WTC11 (cell line): Measurements from ENCODE around the gene BCL7B. TPM values are rescaled to one million over a fixed set of nuclear protein-coding genes. Genes with fewer than 3 reads are reported as not detected.

ENCODE experiments used
- ATF1 ChIP-seq: sonication (generic); formaldehyde crosslinking; IDR thresholded peaks from 2 replicates; pipeline ENCODE4 v1.8.1; 2023; ENCODE audit warnings: mild to moderate bottlenecking, moderate library complexity, missing genetic modification reagents
- ATF6 ChIP-seq: sonication (generic); formaldehyde crosslinking; IDR thresholded peaks from 2 replicates; pipeline ENCODE4 v1.8.1; 2023; ENCODE audit warnings: mild to moderate bottlenecking, missing genetic modification reagents
- CTCF ChIP-seq: fragments of 200-600 bp; IDR thresholded peaks from 2 replicates; pipeline ENCODE4 v1.8.0; 2022; ENCODE audit warnings: antibody characterized with exemption
- FOXK1 ChIP-seq: sonication (generic); formaldehyde crosslinking; IDR thresholded peaks from 2 replicates; pipeline ENCODE4 v1.8.0; 2022; ENCODE audit warnings: mild to moderate bottlenecking, moderate library complexity, missing genetic modification reagents
- HMGA2 ChIP-seq: fragments of 250-450 bp; sonication (Bioruptor Pico); IDR thresholded peaks from 2 replicates; pipeline ENCODE4 v1.4.0; 2021; ENCODE audit warnings: mild to moderate bottlenecking, moderate library complexity
- IRF2 ChIP-seq: sonication (generic); formaldehyde crosslinking; IDR thresholded peaks from 2 replicates; pipeline ENCODE4 v1.8.0; 2022; ENCODE audit warnings: low read depth, missing genetic modification reagents, borderline replicate concordance
- NFATC4 ChIP-seq: fragments of 250-450 bp; sonication (Bioruptor Pico); IDR thresholded peaks from 2 replicates; pipeline ENCODE4 v1.9.0; 2021; ENCODE audit warnings: mild to moderate bottlenecking
- OVOL2 ChIP-seq: fragments of 250-450 bp; sonication (Bioruptor Pico); IDR thresholded peaks from 2 replicates; pipeline ENCODE4 v1.9.0; 2021; ENCODE audit warnings: mild to moderate bottlenecking, borderline replicate concordance
- PRRX2 ChIP-seq: fragments of 250-450 bp; sonication (Bioruptor Pico); IDR thresholded peaks from 2 replicates; pipeline ENCODE4 v1.8.0; 2021; ENCODE audit warnings: mild to moderate bottlenecking
- SMAD3 ChIP-seq: sonication (generic); formaldehyde crosslinking; IDR thresholded peaks from 2 replicates; pipeline ENCODE4 v1.8.0; 2022; ENCODE audit warnings: missing genetic modification reagents, mild to moderate bottlenecking, borderline replicate concordance
- TEAD1 ChIP-seq: sonication (generic); formaldehyde crosslinking; IDR thresholded peaks from 2 replicates; pipeline ENCODE4 v1.8.0; 2022; ENCODE audit warnings: mild to moderate bottlenecking, missing genetic modification reagents
- TEAD4 ChIP-seq: sonication (generic); formaldehyde crosslinking; IDR thresholded peaks from 2 replicates; pipeline ENCODE4 v1.8.0; 2022; ENCODE audit warnings: mild to moderate bottlenecking, missing genetic modification reagents
- ZBTB21 ChIP-seq: sonication (generic); formaldehyde crosslinking; IDR thresholded peaks from 2 replicates; pipeline ENCODE4 v1.8.1; 2023; ENCODE audit warnings: mild to moderate bottlenecking, missing genetic modification reagents, borderline replicate concordance
- ZNF138 ChIP-seq: sonication (generic); formaldehyde crosslinking; conservative IDR thresholded peaks from 2 replicates; pipeline ENCODE4 v1.8.1; 2022; ENCODE audit warnings: mild to moderate bottlenecking, moderate library complexity, missing genetic modification reagents
- ZNF263 ChIP-seq: sonication (generic); formaldehyde crosslinking; IDR thresholded peaks from 2 replicates; pipeline ENCODE4 v1.8.1; 2022; ENCODE audit warnings: low read depth, mild to moderate bottlenecking, moderate library complexity, missing genetic modification reagents
- ZNF281 ChIP-seq: sonication (generic); formaldehyde crosslinking; IDR thresholded peaks from 2 replicates; pipeline ENCODE4 v1.8.0; 2023; ENCODE audit warnings: mild to moderate bottlenecking, missing genetic modification reagents
- ZNF423 ChIP-seq: fragments of 250-450 bp; sonication (Bioruptor Pico); IDR thresholded peaks from 2 replicates; pipeline ENCODE4 v2.1.2; 2022; ENCODE audit warnings: mild to moderate bottlenecking, moderate library complexity
- total RNA-seq: library from RNA; stranded (reverse); gene quantifications from 3 replicates; pipeline ENCODE4 v1.2.3, GENCODE V29; 2021
- TF ChIP-seq, protein P1 (sequence below): sonication (generic); formaldehyde crosslinking; IDR thresholded peaks from 2 replicates; pipeline ENCODE4 v1.8.1; 2022; ENCODE audit warnings: missing genetic modification reagents, borderline replicate concordance
- TF ChIP-seq, protein P2 (sequence below): fragments of 250-450 bp; sonication (Bioruptor Pico); conservative IDR thresholded peaks from 2 replicates; pipeline ENCODE4 v1.9.0; 2021; ENCODE audit warnings: mild to moderate bottlenecking
- TF ChIP-seq, protein P3 (sequence below): sonication (generic); formaldehyde crosslinking; IDR thresholded peaks from 2 replicates; pipeline ENCODE4 v1.8.1; 2023; ENCODE audit warnings: mild to moderate bottlenecking, missing genetic modification reagents
- TF ChIP-seq, protein P4 (sequence below): sonication (generic); formaldehyde crosslinking; IDR thresholded peaks from 2 replicates; pipeline ENCODE4 v1.8.0; 2022; ENCODE audit warnings: mild to moderate bottlenecking, missing genetic modification reagents
- TF ChIP-seq, protein P5 (sequence below): sonication (generic); formaldehyde crosslinking; conservative IDR thresholded peaks from 2 replicates; pipeline ENCODE4 v1.8.1; 2022; ENCODE audit warnings: mild to moderate bottlenecking, missing genetic modification reagents
- TF ChIP-seq, protein P6 (sequence below): sonication (generic); formaldehyde crosslinking; IDR thresholded peaks from 2 replicates; pipeline ENCODE4 v1.8.1; 2023; ENCODE audit warnings: mild to moderate bottlenecking, missing genetic modification reagents, moderate library complexity

The BCL7B gene
- total RNA-seq, 1 experiment from 2014 or later, result 28.5 TPM

GRCh38 chr7:73522105-73522872, 35.2 kb downstream of the BCL7B start, which contains the start of gene BAZ1B (continued):
- no peak for TF ChIP-seq CTCF
- TF ChIP-seq ZNF281 (CRISPR knock-in tag), result peak; percentile 67; the same call in 1 of the 2 replicates
- TF ChIP-seq, protein P1, sequence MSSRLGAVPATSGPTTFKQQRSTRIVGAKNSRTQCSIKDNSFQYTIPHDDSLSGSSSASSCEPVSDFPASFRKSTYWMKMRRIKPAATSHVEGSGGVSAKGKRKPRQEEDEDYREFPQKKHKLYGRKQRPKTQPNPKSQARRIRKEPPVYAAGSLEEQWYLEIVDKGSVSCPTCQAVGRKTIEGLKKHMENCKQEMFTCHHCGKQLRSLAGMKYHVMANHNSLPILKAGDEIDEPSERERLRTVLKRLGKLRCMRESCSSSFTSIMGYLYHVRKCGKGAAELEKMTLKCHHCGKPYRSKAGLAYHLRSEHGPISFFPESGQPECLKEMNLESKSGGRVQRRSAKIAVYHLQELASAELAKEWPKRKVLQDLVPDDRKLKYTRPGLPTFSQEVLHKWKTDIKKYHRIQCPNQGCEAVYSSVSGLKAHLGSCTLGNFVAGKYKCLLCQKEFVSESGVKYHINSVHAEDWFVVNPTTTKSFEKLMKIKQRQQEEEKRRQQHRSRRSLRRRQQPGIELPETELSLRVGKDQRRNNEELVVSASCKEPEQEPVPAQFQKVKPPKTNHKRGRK, result no peak
- TF ChIP-seq ATF1 (CRISPR knock-in tag), result no peak
- TF ChIP-seq TEAD4 (CRISPR knock-in tag), result no peak
- TF ChIP-seq ZNF423, result no peak
- TF ChIP-seq HMGA2 (CRISPR knock-in tag), result no peak
- TF ChIP-seq ZNF263 (CRISPR knock-in tag), result no peak
- no peak for TF ChIP-seq NFATC4
- TF ChIP-seq, protein P2, sequence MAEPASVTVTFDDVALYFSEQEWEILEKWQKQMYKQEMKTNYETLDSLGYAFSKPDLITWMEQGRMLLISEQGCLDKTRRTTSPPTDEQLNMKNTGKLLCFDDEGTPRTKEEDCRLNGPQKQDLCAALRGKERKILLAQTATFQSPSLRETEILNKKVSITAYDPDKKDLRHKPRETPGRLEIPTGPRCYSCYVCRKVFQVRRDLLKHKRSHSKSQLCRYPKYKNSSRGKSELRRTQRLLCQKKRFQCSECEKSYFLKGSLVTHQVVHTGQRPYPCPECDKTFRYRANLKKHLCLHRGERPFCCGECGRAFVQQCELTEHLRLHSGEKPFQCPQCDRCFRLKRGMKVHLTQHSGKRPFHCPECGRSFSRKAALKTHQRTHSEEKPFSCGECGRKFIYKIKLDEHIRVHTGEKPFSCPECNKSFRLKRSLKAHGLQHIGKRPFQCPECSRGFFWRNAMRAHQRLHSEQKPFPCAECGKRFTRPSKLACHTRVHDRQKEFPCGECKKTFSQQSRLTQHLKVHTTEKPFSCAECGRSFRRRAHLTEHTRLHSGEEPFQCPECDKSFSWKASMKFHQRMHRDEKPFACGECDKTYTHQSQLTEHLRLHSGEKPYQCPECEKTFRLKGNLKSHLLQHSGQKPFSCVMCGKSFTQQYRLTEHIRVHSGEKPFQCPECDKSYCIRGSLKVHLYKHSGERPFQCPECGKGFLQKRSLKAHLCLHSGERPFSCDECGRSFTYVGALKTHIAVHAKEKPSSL, result no peak
- TF ChIP-seq, protein P3, sequence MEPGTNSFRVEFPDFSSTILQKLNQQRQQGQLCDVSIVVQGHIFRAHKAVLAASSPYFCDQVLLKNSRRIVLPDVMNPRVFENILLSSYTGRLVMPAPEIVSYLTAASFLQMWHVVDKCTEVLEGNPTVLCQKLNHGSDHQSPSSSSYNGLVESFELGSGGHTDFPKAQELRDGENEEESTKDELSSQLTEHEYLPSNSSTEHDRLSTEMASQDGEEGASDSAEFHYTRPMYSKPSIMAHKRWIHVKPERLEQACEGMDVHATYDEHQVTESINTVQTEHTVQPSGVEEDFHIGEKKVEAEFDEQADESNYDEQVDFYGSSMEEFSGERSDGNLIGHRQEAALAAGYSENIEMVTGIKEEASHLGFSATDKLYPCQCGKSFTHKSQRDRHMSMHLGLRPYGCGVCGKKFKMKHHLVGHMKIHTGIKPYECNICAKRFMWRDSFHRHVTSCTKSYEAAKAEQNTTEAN (CRISPR knock-in tag), result peak; percentile 82
- TF ChIP-seq, protein P4, sequence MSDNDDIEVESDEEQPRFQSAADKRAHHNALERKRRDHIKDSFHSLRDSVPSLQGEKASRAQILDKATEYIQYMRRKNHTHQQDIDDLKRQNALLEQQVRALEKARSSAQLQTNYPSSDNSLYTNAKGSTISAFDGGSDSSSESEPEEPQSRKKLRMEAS (CRISPR knock-in tag), result peak; percentile 91
- TF ChIP-seq FOXK1 (CRISPR knock-in tag), result peak; percentile 59; the same call in 1 of the 2 replicates
- TF ChIP-seq TEAD1, result peak; percentile 86
- TF ChIP-seq PRRX2 (CRISPR knock-in tag), result no peak
- TF ChIP-seq, protein P5, sequence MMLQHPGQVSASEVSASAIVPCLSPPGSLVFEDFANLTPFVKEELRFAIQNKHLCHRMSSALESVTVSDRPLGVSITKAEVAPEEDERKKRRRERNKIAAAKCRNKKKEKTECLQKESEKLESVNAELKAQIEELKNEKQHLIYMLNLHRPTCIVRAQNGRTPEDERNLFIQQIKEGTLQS (CRISPR knock-in tag), result no peak
- TF ChIP-seq ZBTB21 (CRISPR knock-in tag), result no peak
- no peak for TF ChIP-seq OVOL2 (CRISPR knock-in tag)
- TF ChIP-seq ATF6 (CRISPR knock-in tag), result no peak
- TF ChIP-seq, protein P6, sequence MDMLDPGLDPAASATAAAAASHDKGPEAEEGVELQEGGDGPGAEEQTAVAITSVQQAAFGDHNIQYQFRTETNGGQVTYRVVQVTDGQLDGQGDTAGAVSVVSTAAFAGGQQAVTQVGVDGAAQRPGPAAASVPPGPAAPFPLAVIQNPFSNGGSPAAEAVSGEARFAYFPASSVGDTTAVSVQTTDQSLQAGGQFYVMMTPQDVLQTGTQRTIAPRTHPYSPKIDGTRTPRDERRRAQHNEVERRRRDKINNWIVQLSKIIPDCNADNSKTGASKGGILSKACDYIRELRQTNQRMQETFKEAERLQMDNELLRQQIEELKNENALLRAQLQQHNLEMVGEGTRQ (CRISPR knock-in tag), result peak; percentile 43; the same call in 1 of the 2 replicates
- peak; percentile 9; the same call in 1 of the 2 replicates for TF ChIP-seq SMAD3
- no peak for TF ChIP-seq ZNF138 (CRISPR knock-in tag)
- no peak for TF ChIP-seq IRF2
